Progenitor cell of endocrine pancreas (in vitro differentiated cells): ENCODE data around the gene RPS27L. TPM values are rescaled to one million over a fixed set of nuclear protein-coding genes. Genes with fewer than 3 reads are reported as not detected.

ENCODE experiments used
- DNase-seq: peaks from one replicate; pipeline ENCODE4 v3.0.0; 2021; ENCODE audit warnings: low spot score; ENCODE audit not compliant: unreplicated experiment
- H3K27ac Mint-ChIP-seq: 2 replicates; pipeline ENCODE4 v1.8.0; 2021; ENCODE audit warnings: mild to moderate bottlenecking, moderate library complexity, mixed read lengths
- H3K27me3 Mint-ChIP-seq: 2 replicates; pipeline ENCODE4 v1.8.0; 2021; ENCODE audit warnings: mixed read lengths
- H3K36me3 Mint-ChIP-seq: 2 replicates; pipeline ENCODE4 v1.8.0; 2022; ENCODE audit warnings: mixed read lengths; ENCODE audit not compliant: insufficient read depth
- H3K4me1 Mint-ChIP-seq: 2 replicates; pipeline ENCODE4 v1.8.0; 2021; ENCODE audit warnings: low read depth, mixed read lengths
- H3K4me3 Mint-ChIP-seq: 2 replicates; pipeline ENCODE4 v1.8.0; 2021; ENCODE audit warnings: low read depth, mild to moderate bottlenecking, moderate library complexity, mixed read lengths
- H3K9me3 Mint-ChIP-seq: 2 replicates; pipeline ENCODE4 v1.8.0; 2021; ENCODE audit warnings: low read depth, mixed read lengths
- CTCF ChIP-seq: fragments of 200-600 bp; sonication (generic); IDR thresholded peaks from one replicate; pipeline ENCODE4 v1.5.0; 2021; ENCODE audit warnings: antibody characterized with exemption, mild to moderate bottlenecking; ENCODE audit not compliant: unreplicated experiment
- total RNA-seq: library from RNA; stranded (reverse); gene quantifications from 2 replicates; pipeline ENCODE4 v1.2.1, GENCODE V29; 2021

The RPS27L gene
- total RNA-seq, 1 donor from 2014 or later: 129 TPM

- H3K9me3 Mint-ChIP-seq: no peaks in the 10 kb centered on the region
- DNase-seq: no peak
- no peak for TF ChIP-seq CTCF
- H3K4me3 Mint-ChIP-seq: no peak overlapping the region
- H3K27ac Mint-ChIP-seq: no peak overlapping the region
- H3K4me1 Mint-ChIP-seq: no peaks in the 10 kb centered on the region
- no peaks in the 10 kb centered on the region for H3K27me3 Mint-ChIP-seq
- H3K36me3 Mint-ChIP-seq: peaks cover 10% of the 10 kb centered on the region
Observed at GRCh38 chr15:63140936-63141335, 16.3 kb downstream of the RPS27L start.

GRCh38 chr15:63136742-63137141 lies 20.5 kb downstream of the RPS27L start:
- H3K9me3 Mint-ChIP-seq: no peaks in the 10 kb centered on the region
- no peak for TF ChIP-seq CTCF
- no peaks in the 10 kb centered on the region for H3K4me1 Mint-ChIP-seq
- H3K36me3 Mint-ChIP-seq: no peaks in the 10 kb centered on the region
- no peak overlapping the region for H3K27ac Mint-ChIP-seq
- no peak for DNase-seq
- no peaks in the 10 kb centered on the region for H3K27me3 Mint-ChIP-seq
- no peak overlapping the region for H3K4me3 Mint-ChIP-seq

GRCh38 chr15:63135804-63136203 lies 21.5 kb downstream of the RPS27L start:
- Mint-ChIP-seq H3K4me1 (no peaks in the 10 kb centered on the region), H3K27ac (no peak overlapping the region), H3K27me3 (no peaks in the 10 kb centered on the region), H3K36me3 (no peaks in the 10 kb centered on the region), H3K9me3 (no peaks in the 10 kb centered on the region), H3K4me3 (no peak overlapping the region)
- TF ChIP-seq CTCF: no peak
- DNase-seq: no peak

- peaks cover 4% of the 10 kb centered on the region for H3K36me3 Mint-ChIP-seq
- no peaks in the 10 kb centered on the region for H3K9me3 Mint-ChIP-seq
- no peak overlapping the region for H3K4me3 Mint-ChIP-seq
- DNase-seq: no peak
- no peak for TF ChIP-seq CTCF
- no peaks in the 10 kb centered on the region for H3K27me3 Mint-ChIP-seq
- no peak overlapping the region for H3K27ac Mint-ChIP-seq
- H3K4me1 Mint-ChIP-seq: no peaks in the 10 kb centered on the region
Observed at GRCh38 chr15:63135281-63135680, 22.0 kb downstream of the RPS27L start.

- peaks cover 4% of the 10 kb centered on the region for H3K36me3 Mint-ChIP-seq
- no peaks in the 10 kb centered on the region for H3K27me3 Mint-ChIP-seq
- no peak for DNase-seq
- TF ChIP-seq CTCF: no peak
- no peaks in the 10 kb centered on the region for H3K4me1 Mint-ChIP-seq
- H3K27ac Mint-ChIP-seq: no peak overlapping the region
- H3K9me3 Mint-ChIP-seq: no peaks in the 10 kb centered on the region
- no peak overlapping the region for H3K4me3 Mint-ChIP-seq
Observed at GRCh38 chr15:63134245-63134985, 22.9 kb downstream of the RPS27L start.
